ENCODE results near the gene OR11H1. TPM values are rescaled to one million over a fixed set of nuclear protein-coding genes. Genes with fewer than 3 reads are reported as not detected.
"Not testable (repeated sequence)": the region's sequence is repeated elsewhere in the genome, so short reads cannot be mapped to it uniquely, and the experiment has no call there.

Gene OR11H1, protein sequence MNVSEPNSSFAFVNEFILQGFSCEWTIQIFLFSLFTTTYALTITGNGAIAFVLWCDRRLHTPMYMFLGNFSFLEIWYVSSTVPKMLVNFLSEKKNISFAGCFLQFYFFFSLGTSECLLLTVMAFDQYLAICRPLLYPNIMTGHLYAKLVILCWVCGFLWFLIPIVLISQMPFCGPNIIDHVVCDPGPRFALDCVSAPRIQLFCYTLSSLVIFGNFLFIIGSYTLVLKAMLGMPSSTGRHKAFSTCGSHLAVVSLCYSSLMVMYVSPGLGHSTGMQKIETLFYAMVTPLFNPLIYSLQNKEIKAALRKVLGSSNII
- total RNA-seq, result not detected
- long read RNA-seq, result 0 reads

DNA sequence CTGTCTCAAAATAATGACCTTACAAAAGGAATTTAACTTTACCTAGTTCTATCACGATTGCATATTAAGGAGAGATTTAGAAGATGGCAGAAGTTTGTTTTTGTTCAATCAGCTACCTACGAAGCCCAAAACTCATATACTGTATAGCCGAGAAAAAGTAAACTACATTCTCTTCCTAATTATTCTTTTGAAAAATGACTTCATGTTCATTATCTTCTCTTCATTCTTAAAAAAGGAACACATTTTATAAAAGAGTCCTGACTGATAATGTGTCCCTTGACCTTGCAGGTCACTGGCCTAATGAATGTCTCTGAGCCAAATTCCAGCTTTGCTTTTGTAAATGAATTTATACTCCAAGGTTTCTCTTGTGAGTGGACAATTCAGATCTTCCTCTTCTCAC lies at the start of gene OR11H1:
Gene OR11H1, plus strand, starts transcription at position 301 of the 400 bp plus-strand sequence. Its CDS starts 0 bp downstream, at position 301.
- H3K4me1 ChIP-seq; ATAC-seq; H3K27me3 ChIP-seq (ENCODE audit: low read depth); DNase-seq; H3K9me3 ChIP-seq; H3K27ac ChIP-seq; H3K4me3 ChIP-seq; intact Hi-C loops (cut with DNase I); H3K36me3 ChIP-seq: not testable (repeated sequence)

GRCh38 chr22:15509967-15510366 lies 18.0 kb upstream of the OR11H1 start:
- H3K9me3 ChIP-seq; H3K27me3 ChIP-seq (ENCODE audit: low read depth); DNase-seq; H3K4me1 ChIP-seq; H3K36me3 ChIP-seq; H3K27ac ChIP-seq; intact Hi-C loops (cut with DNase I); H3K4me3 ChIP-seq; ATAC-seq: not testable (repeated sequence)

GRCh38 chr22:15515896-15516295 lies 12.1 kb upstream of the OR11H1 start:
- H3K36me3 ChIP-seq; H3K4me3 ChIP-seq; intact Hi-C loops (cut with DNase I); ATAC-seq; H3K4me1 ChIP-seq; H3K27me3 ChIP-seq (ENCODE audit: low read depth); H3K9me3 ChIP-seq; DNase-seq; H3K27ac ChIP-seq: not testable (repeated sequence)

DNA sequence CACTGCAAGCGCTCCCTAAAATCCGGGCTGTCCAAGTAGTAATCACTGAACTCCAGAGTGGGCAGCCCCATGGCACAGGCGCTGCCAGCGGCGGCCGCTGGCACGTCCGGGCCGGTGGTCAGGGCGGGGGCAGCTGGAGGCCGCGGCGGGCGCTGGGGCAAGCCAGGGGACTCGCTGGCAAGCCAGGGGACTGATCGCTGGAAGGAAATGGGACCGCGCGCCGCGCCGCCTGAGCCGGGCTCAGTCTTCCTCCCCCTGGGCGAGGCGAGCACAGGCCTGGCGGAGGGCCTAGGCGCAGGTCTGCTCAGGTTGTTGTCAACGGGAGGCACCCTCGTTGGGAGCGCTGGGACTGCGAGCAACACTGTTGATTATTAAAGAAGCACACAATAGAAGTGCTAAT lies 25.8 kb downstream of the OR11H1 start:
- H3K9me3 ChIP-seq; H3K36me3 ChIP-seq; H3K4me3 ChIP-seq; H3K4me1 ChIP-seq; DNase-seq; H3K27me3 ChIP-seq (ENCODE audit: low read depth); H3K27ac ChIP-seq; intact Hi-C loops (cut with DNase I): not testable (repeated sequence)
- ATAC-seq, result peak; percentile 64 to 68

DNA sequence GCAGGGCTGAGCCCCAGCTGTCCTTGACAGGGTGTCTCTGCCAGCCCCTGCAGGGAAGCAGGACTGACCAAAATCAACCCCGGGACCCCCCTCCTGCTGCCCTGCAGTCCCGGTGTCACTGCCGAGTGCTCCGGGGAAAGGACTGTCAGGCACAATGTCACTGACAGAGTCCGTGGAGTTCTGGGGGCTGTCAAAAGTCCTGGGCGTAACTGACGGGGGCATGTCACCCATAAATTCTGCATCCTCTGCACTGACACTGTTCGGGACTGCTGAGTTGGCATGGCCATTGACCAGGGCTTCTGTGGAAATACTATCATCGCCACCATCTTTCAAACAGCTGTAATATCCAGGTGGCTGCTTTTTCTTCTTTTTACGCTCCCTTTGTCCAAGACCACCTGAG lies 35.5 kb downstream of the OR11H1 start:
- H3K4me3 ChIP-seq; DNase-seq; H3K27ac ChIP-seq; H3K9me3 ChIP-seq; H3K27me3 ChIP-seq (ENCODE audit: low read depth); H3K4me1 ChIP-seq; intact Hi-C loops (cut with DNase I); H3K36me3 ChIP-seq: not testable (repeated sequence)
- ATAC-seq, result peak; percentile 23 to 39

- DNase-seq; H3K4me3 ChIP-seq; H3K36me3 ChIP-seq; H3K27me3 ChIP-seq (ENCODE audit: low read depth); intact Hi-C loops (cut with DNase I); H3K4me1 ChIP-seq; H3K9me3 ChIP-seq; H3K27ac ChIP-seq: not testable (repeated sequence)
- peak in 1 of 2 donors; percentile 7 for ATAC-seq
These were observed 37.1 kb downstream of the OR11H1 start for GRCh38 chr22:15565063-15565462.

Other genes with a start within 250 kb of the OR11H1 start
- gene POTEH, start 161.8 kb downstream of the OR11H1 start, total RNA-seq, result not detected

Data from lower lobe of right lung (tissue), 2 donors.